CD4-positive, CD25-positive, alpha-beta regulatory T cell (primary cell): ENCODE data around the gene CEACAM6. TPM values are rescaled to one million over a fixed set of nuclear protein-coding genes. Genes with fewer than 3 reads are reported as not detected.
A peak's percentile ranks its signal among the peaks of the same experiment; 100 is the strongest.

Experiments used
- ATAC-seq, 2 donors: fragments of 150-1000 bp; cut with Tn5 transposase; one replicate each; pipeline ENCODE4 v1.10.0; 2021; ENCODE audit warnings: low read depth in 2 of 2, moderate number of reproducible peaks in 2 of 2, moderate library complexity in 1 of 2
- DNase-seq, 3 donors: peaks; one replicate each; pipeline versions ENCODE4 v3.0.0 to v3.0.0-alpha.2; 2012 to 2022; ENCODE audit warnings: mixed read lengths in 1 of 3
- H3K27ac ChIP-seq: one replicate; pipeline ENCODE4 v1.7.0; 2013; ENCODE audit warnings: mild to moderate bottlenecking, low read length; ENCODE audit not compliant: insufficient read depth, poor library complexity, severe bottlenecking
- H3K27me3 ChIP-seq: one replicate; pipeline ENCODE4 v1.7.0; 2013; ENCODE audit warnings: low read length; ENCODE audit not compliant: control insufficient read depth, insufficient read depth
- H3K36me3 ChIP-seq: one replicate; pipeline ENCODE4 v1.7.0; 2013; ENCODE audit warnings: mild to moderate bottlenecking, low read length, moderate library complexity; ENCODE audit not compliant: control insufficient read depth, insufficient read depth
- H3K4me1 ChIP-seq: 2 replicates; pipeline ENCODE4 v1.7.0; 2013; ENCODE audit warnings: mild to moderate bottlenecking, low read length; ENCODE audit not compliant: insufficient read depth, control insufficient read depth, poor library complexity, severe bottlenecking
- H3K4me3 ChIP-seq: one replicate; pipeline ENCODE4 v1.7.0; 2013; ENCODE audit warnings: low read depth, mild to moderate bottlenecking, low read length, moderate library complexity
- H3K9me3 ChIP-seq, 2 experiments: 1 replicate in 1 of 2; 2 replicates in 1 of 2; pipeline ENCODE4 v1.7.0; 2013; ENCODE audit warnings: low read length in 2 of 2, mild to moderate bottlenecking in 1 of 2, moderate library complexity in 1 of 2; ENCODE audit not compliant: control insufficient read depth in 2 of 2
- H3K27ac Mint-ChIP-seq, 3 donors: one replicate each; pipeline ENCODE4 v1.8.0; 2020 to 2022; ENCODE audit warnings: mild to moderate bottlenecking in 3 of 3, mixed read lengths in 3 of 3, moderate library complexity in 2 of 3
- H3K27me3 Mint-ChIP-seq: one replicate; pipeline ENCODE4 v1.8.0; 2022; ENCODE audit warnings: mild to moderate bottlenecking, mixed read lengths
- H3K36me3 Mint-ChIP-seq: one replicate; pipeline ENCODE4 v1.8.0; 2020; ENCODE audit warnings: mixed read lengths
- H3K4me1 Mint-ChIP-seq, 4 donors: one replicate each; pipeline ENCODE4 v1.8.0; 2020 to 2022; ENCODE audit warnings: mixed read lengths in 4 of 4, mild to moderate bottlenecking in 1 of 4
- H3K4me3 Mint-ChIP-seq, 4 donors: one replicate each; pipeline ENCODE4 v1.8.0; 2020 to 2022; ENCODE audit warnings: mild to moderate bottlenecking in 4 of 4, mixed read lengths in 4 of 4, moderate library complexity in 3 of 4
- H3K9me3 Mint-ChIP-seq, 7 donors: one replicate each; pipeline ENCODE4 v1.8.0; 2020 to 2022; ENCODE audit warnings: mixed read lengths in 7 of 7, mild to moderate bottlenecking in 3 of 7, moderate library complexity in 2 of 7
- polyA plus RNA-seq, 4 donors: library from polyadenylated mRNA; unstranded; fragments of 300-500 nt; fragmentation: Illumina TruSeq; gene quantifications; one replicate each; pipeline ENCODE4 v1.2.3, GENCODE V29; 2021
- total RNA-seq: library from RNA; stranded (reverse); gene quantifications from one replicate; pipeline ENCODE4 v1.2.3, GENCODE V29; 2022

CEACAM6 gene
- total and polyA plus RNA-seq, 5 donors from 2014 or later: not detected

GRCh38 chr19:41796901-41797300 lies 41.6 kb downstream of the CEACAM6 start:
- no peak overlapping the region for H3K27ac ChIP-seq
- Mint-ChIP-seq H3K36me3 (no peaks in the 10 kb centered on the region), H3K27ac (no peak overlapping the region), H3K4me3 (no peak overlapping the region), H3K4me1 (peaks cover 0 to 8% (median 2%) of the 10 kb centered on the region in 4 donors), H3K27me3 (peaks cover 35% of the 10 kb centered on the region), H3K9me3 (peaks cover 0 to 2% (median 0%) of the 10 kb centered on the region in 7 donors)
- H3K27me3 ChIP-seq: peaks cover 7% of the 10 kb centered on the region
- H3K36me3 ChIP-seq: no peaks in the 10 kb centered on the region
- DNase-seq (no peak), ATAC-seq (no peak)
- no peaks in the 10 kb centered on the region for H3K4me1 ChIP-seq
- no peak overlapping the region for H3K4me3 ChIP-seq
- no peaks in the 10 kb centered on the region for H3K9me3 ChIP-seq

DNA sequence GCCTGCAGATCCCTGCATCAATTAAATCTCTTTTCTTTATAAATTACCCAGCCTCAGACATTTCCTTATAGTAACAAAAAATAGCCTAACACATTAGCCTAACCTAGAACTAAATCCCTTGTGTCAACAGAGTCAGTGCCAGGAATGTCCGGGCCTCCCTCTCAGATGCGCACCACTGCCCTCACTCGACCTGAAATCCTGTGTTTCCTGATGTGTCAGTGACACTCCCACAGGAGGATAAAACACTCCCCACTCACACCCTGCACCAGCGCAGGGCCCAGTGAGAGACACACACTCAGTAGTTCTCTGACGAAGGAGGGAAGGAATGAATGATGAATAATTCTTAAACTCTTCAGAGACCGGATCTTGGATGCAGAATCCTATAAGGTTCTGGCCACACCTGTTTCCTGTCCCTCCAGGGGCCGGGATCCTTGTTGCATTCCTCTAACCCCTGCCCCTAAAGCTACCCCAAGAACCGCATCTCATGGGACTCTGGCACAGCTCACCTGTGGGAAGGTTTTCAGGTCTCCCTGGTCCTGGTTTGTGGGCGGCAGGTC lies 44.2 kb downstream of the CEACAM6 start:
- no peaks in the 10 kb centered on the region for H3K4me1 ChIP-seq
- no peaks in the 10 kb centered on the region for H3K36me3 ChIP-seq
- H3K9me3 ChIP-seq: no peaks in the 10 kb centered on the region
- Mint-ChIP-seq H3K27me3 (peaks cover 34% of the 10 kb centered on the region), H3K27ac (no peak overlapping the region), H3K36me3 (no peaks in the 10 kb centered on the region), H3K9me3 (no peaks in the 10 kb centered on the region), H3K4me1 (peaks cover 0 to 19% (median 5%) of the 10 kb centered on the region in 4 donors), H3K4me3 (no peak overlapping the region)
- ATAC-seq: no peak
- no peak for DNase-seq
- H3K27ac ChIP-seq: no peak overlapping the region
- H3K4me3 ChIP-seq: no peak overlapping the region
- peaks cover 3% of the 10 kb centered on the region for H3K27me3 ChIP-seq

GRCh38 chr19:41801031-41801430 lies 45.7 kb downstream of the CEACAM6 start:
- Histone ChIP-seq H3K9me3 (no peaks in the 10 kb centered on the region), H3K4me3 (no peak overlapping the region), H3K27me3 (peaks cover 2% of the 10 kb centered on the region), H3K36me3 (no peaks in the 10 kb centered on the region), H3K27ac (no peak overlapping the region), H3K4me1 (no peaks in the 10 kb centered on the region)
- no peaks in the 10 kb centered on the region for H3K9me3 Mint-ChIP-seq
- no peaks in the 10 kb centered on the region for H3K36me3 Mint-ChIP-seq
- DNase-seq (no peak), ATAC-seq (no peak)
- H3K4me3 Mint-ChIP-seq: no peak overlapping the region
- peak overlapping the region in 1 of 3 donors; percentile 24 for H3K27ac Mint-ChIP-seq
- peaks cover 33% of the 10 kb centered on the region for H3K27me3 Mint-ChIP-seq
- peaks cover 0 to 26% (median 4%) of the 10 kb centered on the region in 4 donors for H3K4me1 Mint-ChIP-seq

DNA sequence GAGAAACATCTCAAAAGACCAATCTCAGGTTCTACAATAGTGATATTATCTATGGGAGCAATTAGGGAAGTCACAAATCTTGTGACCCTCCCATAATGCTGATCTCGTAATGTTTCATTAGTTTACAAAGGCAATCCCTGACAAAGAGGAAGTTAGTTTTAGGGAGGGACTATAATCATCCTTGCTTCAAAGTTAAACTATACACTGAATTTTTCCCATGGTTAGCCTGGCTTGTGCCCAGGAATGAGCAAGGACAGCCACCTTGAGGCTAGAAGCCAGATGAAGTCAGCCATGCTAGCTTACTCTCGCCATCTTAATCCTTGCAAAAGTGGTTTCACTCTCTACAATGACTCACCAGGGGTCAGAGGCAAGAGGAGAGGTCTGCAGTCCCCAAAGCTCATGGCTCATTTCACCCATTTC lies 46.5 kb downstream of the CEACAM6 start:
- H3K4me3 ChIP-seq: no peak overlapping the region
- no peak overlapping the region for H3K4me3 Mint-ChIP-seq
- no peaks in the 10 kb centered on the region for H3K4me1 ChIP-seq

GRCh38 chr19:41802770-41803169 lies 47.4 kb downstream of the CEACAM6 start:
- Histone ChIP-seq H3K9me3 (no peaks in the 10 kb centered on the region), H3K27me3 (peaks cover 2% of the 10 kb centered on the region), H3K27ac (no peak overlapping the region), H3K4me3 (no peak overlapping the region), H3K36me3 (no peaks in the 10 kb centered on the region), H3K4me1 (no peaks in the 10 kb centered on the region)
- no peak for DNase-seq
- no peaks in the 10 kb centered on the region for H3K9me3 Mint-ChIP-seq
- H3K4me3 Mint-ChIP-seq: no peak overlapping the region
- H3K36me3 Mint-ChIP-seq: no peaks in the 10 kb centered on the region
- peaks cover 0 to 26% (median 4%) of the 10 kb centered on the region in 4 donors for H3K4me1 Mint-ChIP-seq
- peaks cover 28% of the 10 kb centered on the region for H3K27me3 Mint-ChIP-seq
- ATAC-seq: no peak
- H3K27ac Mint-ChIP-seq: no peak overlapping the region

More for the DNA sequence above, 46.5 kb downstream of the CEACAM6 start:
- no peak overlapping the region for H3K27ac ChIP-seq
- no peaks in the 10 kb centered on the region for H3K36me3 ChIP-seq
- Mint-ChIP-seq H3K9me3 (no peaks in the 10 kb centered on the region), H3K27ac (peak overlapping the region in 2 of 3 donors; percentile 24 to 35), H3K27me3 (peaks cover 33% of the 10 kb centered on the region), H3K36me3 (no peaks in the 10 kb centered on the region), H3K4me1 (peaks cover 0 to 26% (median 4%) of the 10 kb centered on the region in 4 donors)
- peaks cover 2% of the 10 kb centered on the region for H3K27me3 ChIP-seq
- ATAC-seq (peak; percentile 22 to 31), DNase-seq (no peak)
- no peaks in the 10 kb centered on the region for H3K9me3 ChIP-seq

DNA sequence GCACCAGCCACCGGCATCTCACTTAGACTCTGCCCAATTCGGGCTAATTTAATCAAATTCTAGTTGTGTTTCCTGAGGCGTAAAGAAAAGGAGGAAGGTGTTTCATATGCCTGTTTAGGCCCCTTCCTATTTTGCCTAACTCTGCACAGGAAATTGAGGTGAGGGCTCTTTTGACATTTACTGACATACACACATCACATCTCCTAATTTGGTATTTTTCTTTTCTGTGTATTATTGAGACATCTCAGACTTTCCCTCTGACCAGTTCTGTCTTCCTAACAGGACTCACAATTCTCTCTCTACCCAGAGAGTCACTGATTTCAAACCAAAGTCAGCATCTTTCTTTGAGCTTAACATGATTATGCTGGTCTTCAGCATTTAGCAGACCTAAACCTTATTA lies 49.0 kb downstream of the CEACAM6 start:
- H3K27ac Mint-ChIP-seq: peak overlapping the region in 1 of 3 donors; percentile 76
- Histone ChIP-seq H3K4me1 (no peaks in the 10 kb centered on the region), H3K27ac (no peak overlapping the region), H3K27me3 (peaks cover 2% of the 10 kb centered on the region), H3K4me3 (no peak overlapping the region), H3K36me3 (no peaks in the 10 kb centered on the region), H3K9me3 (no peaks in the 10 kb centered on the region)
- H3K4me1 Mint-ChIP-seq: peaks cover 0 to 26% (median 4%) of the 10 kb centered on the region in 4 donors
- H3K4me3 Mint-ChIP-seq: peak overlapping the region in 1 of 4 donors; percentile 16
- DNase-seq (no peak), ATAC-seq (no peak)
- no peaks in the 10 kb centered on the region for H3K9me3 Mint-ChIP-seq
- H3K36me3 Mint-ChIP-seq: no peaks in the 10 kb centered on the region
- H3K27me3 Mint-ChIP-seq: peaks cover 25% of the 10 kb centered on the region

- Mint-ChIP-seq H3K27ac (no peak overlapping the region), H3K4me3 (no peak overlapping the region), H3K4me1 (peaks cover 0 to 23% (median 4%) of the 10 kb centered on the region in 4 donors), H3K27me3 (peaks cover 18% of the 10 kb centered on the region), H3K36me3 (no peaks in the 10 kb centered on the region), H3K9me3 (no peaks in the 10 kb centered on the region)
- no peak for ATAC-seq
- H3K27me3 ChIP-seq: no peaks in the 10 kb centered on the region
- no peaks in the 10 kb centered on the region for H3K36me3 ChIP-seq
- no peaks in the 10 kb centered on the region for H3K4me1 ChIP-seq
- no peaks in the 10 kb centered on the region for H3K9me3 ChIP-seq
- no peak for DNase-seq
- no peak overlapping the region for H3K4me3 ChIP-seq
- no peak overlapping the region for H3K27ac ChIP-seq
Observed at GRCh38 chr19:41807176-41807575, 51.8 kb downstream of the CEACAM6 start.
